GM10248 (cell line): ENCODE data around the gene RASGEF1C.

Source experiments
- CTCF ChIA-PET: fragments of 300-600 bp; sonication (Branson Sonifier 250); formaldehyde crosslinking; extraction: SDS; loops from one replicate; lab custom pipeline; 2021; ENCODE audit warnings: antibody characterized with exemption; lab: Yijun Ruan, JAX
- POLR2A ChIA-PET: fragments of 350-650 bp; sonication (Branson Sonifier 250); formaldehyde crosslinking; extraction: SDS; loops from one replicate; lab custom pipeline; 2020; ENCODE audit warnings: antibody characterized with exemption; lab: Yijun Ruan, JAX
- DNase-seq: peaks from one replicate; pipeline ENCODE4 v3.0.0; 2012; ENCODE audit errors: extremely low spot score
- CTCF ChIP-seq: IDR thresholded peaks from 2 replicates; pipeline ENCODE4 v1.5.1; 2012; ENCODE audit warnings: mild to moderate bottlenecking, low read depth; ENCODE audit errors: extremely low read depth, missing control alignments, control extremely low read depth

Gene RASGEF1C

GRCh38 chr5:180175015-180175431 lies 34.0 kb downstream of the RASGEF1C start:
- TF ChIP-seq CTCF = no peak
- no peak for DNase-seq
- ChIA-PET CTCF (no interaction called here), POLR2A (no interaction called here)

- no peak for DNase-seq
- CTCF ChIA-PET = interaction anchor here (1.3 kb wide), 1 partner anchor 8 kb away, joined by 3 read pairs; no protein-coding TSS in a partner anchor
- POLR2A ChIA-PET = no interaction called here
Observed at GRCh38 chr5:180174587-180174972, 34.4 kb downstream of the RASGEF1C start.

GRCh38 chr5:180173875-180174586 lies 35.0 kb downstream of the RASGEF1C start:
- CTCF ChIA-PET = interaction anchor here (1.3 kb wide), 1 partner anchor 9 kb away, joined by 3 read pairs; no protein-coding TSS in a partner anchor
- TF ChIP-seq CTCF = no peak
- POLR2A ChIA-PET = no interaction called here
- DNase-seq = no peak

More at GRCh38 chr5:180174587-180174972, 34.4 kb downstream of the RASGEF1C start:
- TF ChIP-seq CTCF = no peak

- no peak for DNase-seq
- CTCF ChIA-PET = no interaction called here
- no peak for TF ChIP-seq CTCF
- POLR2A ChIA-PET = no interaction called here
Observed at GRCh38 chr5:180173198-180173544, 35.8 kb downstream of the RASGEF1C start.

GRCh38 chr5:180172447-180173197 lies 36.4 kb downstream of the RASGEF1C start:
- ChIA-PET POLR2A (no interaction called here), CTCF (no interaction called here)
- no peak for TF ChIP-seq CTCF
- peak; percentile 9 for DNase-seq

- ChIA-PET POLR2A (no interaction called here), CTCF (interaction anchor here (0.9 kb wide), 1 partner anchor 36 kb away, joined by 3 read pairs; no protein-coding TSS in a partner anchor)
- no peak for TF ChIP-seq CTCF
- DNase-seq = no peak
Observed at GRCh38 chr5:180171568-180172094, 37.4 kb downstream of the RASGEF1C start.
